GM18867 (cell line): Measurements from ENCODE around the gene COL9A3.

Source experiments
- ATAC-seq: cut with Tn5 transposase; IDR thresholded peaks from one replicate; pipeline ENCODE4 v1.9.1; 2021; ENCODE audit warnings: mild to moderate bottlenecking, moderate library complexity; ENCODE audit not compliant: unreplicated experiment

Gene COL9A3

GRCh38 chr20:62876902-62877816 lies 60.3 kb downstream of the COL9A3 start:
- no peak for ATAC-seq

- ATAC-seq, result no peak
Measured at GRCh38 chr20:62878244-62879038, 61.6 kb downstream of the COL9A3 start.

- no peak for ATAC-seq
Measured at GRCh38 chr20:62879275-62880146, 62.7 kb downstream of the COL9A3 start.

GRCh38 chr20:62880147-62880934 lies 63.5 kb downstream of the COL9A3 start:
- no peak for ATAC-seq

GRCh38 chr20:62880935-62881661 lies 64.2 kb downstream of the COL9A3 start:
- ATAC-seq, result no peak

GRCh38 chr20:62881662-62882395 lies 65.0 kb downstream of the COL9A3 start:
- ATAC-seq, result no peak

GRCh38 chr20:62882426-62882825 lies 65.6 kb downstream of the COL9A3 start:
- no peak for ATAC-seq

GRCh38 chr20:62884556-62884955 lies 67.7 kb downstream of the COL9A3 start:
- ATAC-seq, result no peak

GRCh38 chr20:62885046-62885895 lies 68.4 kb downstream of the COL9A3 start:
- ATAC-seq, result no peak

GRCh38 chr20:62885896-62886708 lies 69.3 kb downstream of the COL9A3 start:
- ATAC-seq, result no peak

- ATAC-seq, result no peak
Measured at GRCh38 chr20:62886709-62887058, 69.8 kb downstream of the COL9A3 start.

- no peak for ATAC-seq
Measured at GRCh38 chr20:62887152-62887859, 70.5 kb downstream of the COL9A3 start.

GRCh38 chr20:62887860-62888239 lies 71.0 kb downstream of the COL9A3 start:
- ATAC-seq, result no peak

GRCh38 chr20:62888406-62888805 lies 71.6 kb downstream of the COL9A3 start:
- ATAC-seq, result no peak

- no peak for ATAC-seq
Measured at GRCh38 chr20:62888910-62889309, 72.1 kb downstream of the COL9A3 start.

GRCh38 chr20:62889411-62889810 lies 72.6 kb downstream of the COL9A3 start:
- no peak for ATAC-seq

GRCh38 chr20:62889871-62890270 lies 73.0 kb downstream of the COL9A3 start:
- no peak for ATAC-seq
